ENCODE results near the gene MGP.

- TF ChIP-seq CTCF (conservative IDR thresholded peaks at IDR 0.05; ENCODE audit: low read depth in 2 of 2) (no peak), EZH2phosphoT487 (IDR thresholded peaks at IDR 0.05; ENCODE audit: unreplicated experiment) (no peak), CREB1 (CRISPR knock-in tag; IDR thresholded peaks at IDR 0.05; ENCODE audit: low read depth) (no peak), POLR2AphosphoS5 (IDR thresholded peaks at IDR 0.05; ENCODE audit: low read depth) (no peak), ZNF114 (CRISPR knock-in tag; IDR thresholded peaks at IDR 0.05) (no peak), STAT1 (IDR thresholded peaks at IDR 0.05; ENCODE audit: unreplicated experiment) (no peak), EZH2 (IDR thresholded peaks at IDR 0.05; ENCODE audit: low read depth, unreplicated experiment) (no peak), JUNB (IDR thresholded peaks at IDR 0.05; ENCODE audit: unreplicated experiment) (no peak), ZNF331 (CRISPR knock-in tag; IDR thresholded peaks at IDR 0.05; ENCODE audit: low read depth) (no peak), NANOG (IDR thresholded peaks at IDR 0.05; ENCODE audit: borderline replicate concordance) (no peak), ETS1 (IDR thresholded peaks at IDR 0.05) (no peak), REST (IDR thresholded peaks at IDR 0.05; ENCODE audit: unreplicated experiment) (no peak), ZNF462 (CRISPR knock-in tag; IDR thresholded peaks at IDR 0.05) (no peak)
These were observed 41.6 kb upstream of the MGP start for GRCh38 chr12:14927267-14927666.

Measured in GM23338 (cell line).